Measurements from ENCODE around the gene PI3.

PI3 gene

DNA sequence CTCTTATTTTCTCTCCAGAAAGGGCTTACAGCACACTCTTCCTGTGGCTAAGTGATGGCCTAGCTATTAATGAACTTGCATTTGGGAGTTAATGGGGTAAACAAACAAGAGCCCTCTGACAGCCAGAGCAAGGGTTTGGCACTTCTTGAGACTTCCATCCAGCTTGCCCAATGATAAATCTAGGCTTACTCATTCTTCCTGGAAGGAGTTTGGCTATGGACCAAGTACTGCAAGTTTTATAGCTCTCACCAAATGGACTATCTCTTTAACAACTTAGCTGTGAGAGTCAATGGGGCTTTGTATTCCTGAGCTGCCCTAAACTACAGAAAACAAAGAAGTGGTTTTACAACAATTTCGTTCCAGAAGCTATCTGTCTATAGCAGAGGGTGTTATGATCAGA lies 16.7 kb upstream of the PI3 start:
- CTCF ChIA-PET: interaction anchor here (0.7 to 1.5 kb wide), 3 partner anchors 9 to 133 kb away, joined by 3 to 6 read pairs (median 3); no protein-coding TSS in a partner anchor
- TF ChIP-seq, protein P1, sequence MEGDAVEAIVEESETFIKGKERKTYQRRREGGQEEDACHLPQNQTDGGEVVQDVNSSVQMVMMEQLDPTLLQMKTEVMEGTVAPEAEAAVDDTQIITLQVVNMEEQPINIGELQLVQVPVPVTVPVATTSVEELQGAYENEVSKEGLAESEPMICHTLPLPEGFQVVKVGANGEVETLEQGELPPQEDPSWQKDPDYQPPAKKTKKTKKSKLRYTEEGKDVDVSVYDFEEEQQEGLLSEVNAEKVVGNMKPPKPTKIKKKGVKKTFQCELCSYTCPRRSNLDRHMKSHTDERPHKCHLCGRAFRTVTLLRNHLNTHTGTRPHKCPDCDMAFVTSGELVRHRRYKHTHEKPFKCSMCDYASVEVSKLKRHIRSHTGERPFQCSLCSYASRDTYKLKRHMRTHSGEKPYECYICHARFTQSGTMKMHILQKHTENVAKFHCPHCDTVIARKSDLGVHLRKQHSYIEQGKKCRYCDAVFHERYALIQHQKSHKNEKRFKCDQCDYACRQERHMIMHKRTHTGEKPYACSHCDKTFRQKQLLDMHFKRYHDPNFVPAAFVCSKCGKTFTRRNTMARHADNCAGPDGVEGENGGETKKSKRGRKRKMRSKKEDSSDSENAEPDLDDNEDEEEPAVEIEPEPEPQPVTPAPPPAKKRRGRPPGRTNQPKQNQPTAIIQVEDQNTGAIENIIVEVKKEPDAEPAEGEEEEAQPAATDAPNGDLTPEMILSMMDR (IDR thresholded peaks at IDR 0.05; ENCODE audit: insufficient read depth, low read length, missing control alignments): no peak

DNA sequence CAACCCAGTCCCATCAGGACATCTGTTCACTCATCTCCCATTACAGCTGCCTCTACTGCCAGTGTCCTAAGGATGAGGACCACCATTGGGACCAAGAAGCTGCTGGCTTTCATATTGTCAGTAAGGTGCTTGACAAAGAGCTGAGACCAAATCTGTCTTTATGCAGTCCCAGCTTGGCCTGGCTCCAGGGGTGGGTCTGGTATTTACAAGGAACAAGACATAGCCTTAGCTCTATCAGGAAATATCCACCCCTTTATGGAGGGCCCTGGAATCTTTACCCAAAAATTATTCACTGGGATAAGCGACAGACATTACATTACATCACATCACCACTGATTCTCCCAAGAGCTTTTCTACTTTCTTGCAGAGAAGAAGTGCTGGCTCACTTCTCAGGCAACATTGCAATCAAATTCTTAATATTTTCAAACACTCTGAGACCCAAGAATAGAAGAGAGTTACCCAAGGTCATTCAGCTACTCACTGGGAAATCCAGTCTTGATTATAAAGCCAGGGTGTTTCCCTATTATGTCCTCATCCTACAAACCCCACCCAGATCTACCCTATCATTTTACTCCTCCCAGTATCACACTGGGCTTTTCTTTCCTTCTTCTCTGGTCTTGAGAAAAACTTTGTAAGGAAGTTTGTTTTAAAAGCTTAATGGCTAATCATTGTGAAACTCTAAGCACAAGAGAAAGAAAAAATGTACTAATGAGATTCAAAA lies 11.5 kb upstream of the PI3 start:
- TF ChIP-seq, protein P1 (IDR thresholded peaks at IDR 0.05; ENCODE audit: insufficient read depth, low read length, missing control alignments): no peak
- no peak for DNase-seq (ENCODE audit: low read depth, low spot score)
- ChIA-PET POLR2A (no interaction called here), CTCF (interaction anchor here (1.0 to 1.2 kb wide), 2 partner anchors 130 to 274 kb away, joined by 3 read pairs; no protein-coding TSS in a partner anchor)
- no peak overlapping the region for H3K4me3 ChIP-seq (ENCODE audit: low read depth, low read length)

More for the DNA sequence above, 16.7 kb upstream of the PI3 start:
- DNase-seq (ENCODE audit: low read depth, low spot score): peak; percentile 5
- POLR2A ChIA-PET: no interaction called here
- no peak overlapping the region for H3K4me3 ChIP-seq (ENCODE audit: low read depth, low read length)

DNA sequence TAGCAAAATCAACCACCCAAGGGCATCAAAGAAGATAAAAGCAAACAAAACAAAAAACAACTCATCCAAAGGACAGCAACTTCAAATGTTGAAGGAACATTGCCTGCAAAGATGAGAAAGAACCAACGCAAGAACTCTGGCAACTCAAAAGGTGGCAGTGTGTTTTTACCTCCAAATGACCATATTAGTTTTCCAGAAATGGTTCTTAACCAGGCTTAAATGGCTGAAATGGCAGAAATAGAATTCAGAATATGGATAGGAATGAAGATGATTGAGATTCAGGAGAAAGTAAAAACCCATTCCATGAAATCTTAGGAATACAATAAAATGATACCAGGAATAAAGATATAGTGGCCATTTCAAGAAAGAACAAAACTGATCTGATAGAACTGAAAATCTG lies 9.8 kb upstream of the PI3 start:
- TF ChIP-seq, protein P1 (IDR thresholded peaks at IDR 0.05; ENCODE audit: insufficient read depth, low read length, missing control alignments): no peak
- no peak for DNase-seq (ENCODE audit: low read depth, low spot score)
- CTCF ChIA-PET: no interaction called here
- H3K4me3 ChIP-seq (ENCODE audit: low read depth, low read length): no peak overlapping the region
- POLR2A ChIA-PET: no interaction called here

DNA sequence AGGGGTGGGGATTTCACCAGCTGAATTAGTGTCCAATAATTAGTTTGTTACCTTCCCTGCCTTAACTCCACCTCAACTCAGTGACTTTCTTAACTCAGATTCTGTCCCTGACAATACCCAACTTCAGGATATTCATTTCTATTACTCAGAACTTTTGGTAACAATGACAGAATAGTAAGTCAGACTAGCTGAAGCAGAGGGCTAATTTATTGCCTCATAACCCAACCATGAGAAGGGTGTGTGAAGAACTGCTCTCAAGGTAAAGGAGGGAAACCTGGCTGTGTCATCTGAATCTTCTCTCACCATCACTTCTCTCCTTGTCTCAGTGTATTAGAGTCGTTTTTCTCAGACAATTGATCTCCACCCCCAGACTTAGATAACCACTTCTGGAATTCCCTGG lies 1.2 kb upstream of the PI3 start:
- no peak for DNase-seq (ENCODE audit: low read depth, low spot score)
- CTCF ChIA-PET: no interaction called here
- TF ChIP-seq, protein P1 (IDR thresholded peaks at IDR 0.05; ENCODE audit: insufficient read depth, low read length, missing control alignments): no peak
- no peak overlapping the region for H3K4me3 ChIP-seq (ENCODE audit: low read depth, low read length)
- POLR2A ChIA-PET: no interaction called here

DNA sequence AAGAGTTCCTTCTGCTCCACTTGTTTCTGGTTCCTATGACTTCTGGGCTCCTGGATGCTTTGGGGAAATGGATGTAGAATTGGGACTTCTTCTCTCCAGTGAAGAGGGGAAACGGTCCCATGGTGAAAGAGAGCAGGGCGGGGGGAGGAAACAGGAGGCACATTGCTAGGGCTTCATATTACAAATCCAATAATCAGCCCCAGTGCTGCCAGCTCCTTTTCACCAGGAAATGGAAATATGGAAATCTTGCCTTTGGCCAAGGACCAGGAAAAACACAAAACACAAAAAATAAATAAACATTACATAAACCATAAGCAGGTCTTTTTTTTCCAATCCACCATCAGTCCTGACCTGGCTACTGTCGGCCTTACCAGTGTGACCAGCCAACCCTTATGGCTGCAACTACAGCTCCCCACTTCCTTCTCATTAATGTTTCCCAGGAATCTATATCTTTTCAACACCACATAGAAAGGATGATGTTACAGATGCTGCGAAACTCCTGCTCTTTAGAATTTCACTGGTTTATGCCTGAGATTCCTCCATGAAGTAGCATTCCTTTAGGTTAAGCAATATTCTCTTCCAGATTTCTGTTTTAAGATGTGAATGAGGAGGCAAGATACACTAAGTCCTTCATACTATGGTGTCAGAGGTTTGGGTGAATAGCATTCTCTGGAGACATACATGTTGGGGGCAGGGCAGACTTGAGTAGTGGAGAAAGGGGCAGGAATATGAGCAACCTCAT lies 2.0 kb downstream of the PI3 start:
- no peak for DNase-seq (ENCODE audit: low read depth, low spot score)
- POLR2A ChIA-PET: no interaction called here
- TF ChIP-seq, protein P1 (IDR thresholded peaks at IDR 0.05; ENCODE audit: insufficient read depth, low read length, missing control alignments): no peak
- CTCF ChIA-PET: no interaction called here
- no peak overlapping the region for H3K4me3 ChIP-seq (ENCODE audit: low read depth, low read length)

DNA sequence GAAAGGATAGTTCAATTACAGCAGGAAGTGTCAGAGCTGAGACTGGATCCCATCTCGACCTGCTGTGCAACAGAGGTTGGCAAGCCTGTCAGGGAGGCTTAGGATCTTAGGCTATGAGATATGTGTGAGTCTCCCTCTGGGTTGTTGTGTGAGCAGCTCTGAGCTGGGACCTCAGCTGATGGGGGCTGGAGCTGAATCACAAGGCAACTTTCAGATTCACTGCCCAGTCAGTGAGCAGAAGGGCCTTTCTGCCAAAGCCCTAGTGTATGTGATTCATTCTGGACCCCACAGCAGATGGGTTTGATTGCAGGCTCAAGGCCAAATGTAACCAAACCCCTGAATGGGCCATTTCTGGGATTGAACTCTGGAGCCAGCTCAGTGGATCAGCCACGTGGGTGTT lies 4.5 kb downstream of the PI3 start:
- DNase-seq (ENCODE audit: low read depth, low spot score): no peak
- POLR2A ChIA-PET: no interaction called here
- CTCF ChIA-PET: no interaction called here
- H3K4me3 ChIP-seq (ENCODE audit: low read depth, low read length): no peak overlapping the region
- TF ChIP-seq, protein P1 (IDR thresholded peaks at IDR 0.05; ENCODE audit: insufficient read depth, low read length, missing control alignments): no peak

Measured in AG04449 (cell line).